Smooth muscle cell (in vitro differentiated cells): ENCODE measurements around the gene C21orf91. TPM values are rescaled to one million over a fixed set of nuclear protein-coding genes. Genes with fewer than 3 reads are reported as not detected.
A peak's percentile ranks its signal among the peaks of the same experiment; 100 is the strongest.

ENCODE experiments used
- DNase-seq: peaks from one replicate; lab custom pipeline; 2025; ENCODE audit not compliant: unreplicated experiment; lab: John Stamatoyannopoulos, UW
- H2AFZ ChIP-seq: fragments of 200-600 bp; sonication (generic); 2 replicates; pipeline ENCODE4 v1.6.0; 2016; ENCODE audit warnings: antibody characterized with exemption, low read depth, mild to moderate bottlenecking
- H3F3A ChIP-seq: fragments of 200-600 bp; sonication (generic); 2 replicates; pipeline ENCODE4 v1.6.0; 2017; ENCODE audit warnings: antibody characterized with exemption, low read depth
- H3K27ac ChIP-seq: fragments of 200-600 bp; sonication (generic); 2 replicates; pipeline ENCODE4 v1.5.1; 2016; ENCODE audit warnings: low read depth, mild to moderate bottlenecking
- H3K27me3 ChIP-seq: fragments of 200-600 bp; sonication (generic); 2 replicates; pipeline ENCODE4 v1.6.1; 2016; ENCODE audit warnings: low read depth, mild to moderate bottlenecking
- H3K36me3 ChIP-seq: fragments of 200-600 bp; sonication (generic); 2 replicates; pipeline ENCODE4 v1.5.1; 2016; ENCODE audit warnings: low read depth
- H3K4me1 ChIP-seq: fragments of 200-600 bp; sonication (generic); 2 replicates; pipeline ENCODE4 v1.5.1; 2016; ENCODE audit warnings: low read depth
- H3K4me2 ChIP-seq: fragments of 200-600 bp; sonication (generic); 2 replicates; pipeline ENCODE4 v1.6.0; 2016; ENCODE audit warnings: mild to moderate bottlenecking
- H3K4me3 ChIP-seq: fragments of 200-600 bp; sonication (generic); 2 replicates; pipeline ENCODE4 v1.5.1; 2016; ENCODE audit warnings: mild to moderate bottlenecking
- H3K79me2 ChIP-seq: fragments of 200-600 bp; sonication (generic); 2 replicates; pipeline ENCODE4 v1.6.0; 2016; ENCODE audit warnings: low read depth, mild to moderate bottlenecking
- H3K9ac ChIP-seq: fragments of 200-600 bp; sonication (generic); 2 replicates; pipeline ENCODE4 v1.6.0; 2016; ENCODE audit warnings: low read depth
- H3K9me3 ChIP-seq: fragments of 200-600 bp; sonication (generic); replicated peaks from 2 replicates; pipeline ENCODE4 v1.5.1; 2016; ENCODE audit warnings: low read depth
- H4K20me1 ChIP-seq: fragments of 200-600 bp; sonication (generic); 2 replicates; pipeline ENCODE4 v1.6.0; 2016; ENCODE audit warnings: low read depth
- polyA plus RNA-seq: library from polyadenylated mRNA; unstranded; fragments of >200 nt; fragmentation: Nextera tagmentation; extraction: Ambion mirVana; gene quantifications from 2 replicates; pipeline ENCODE4 v1.2.1, GENCODE V29; 2016
- total RNA-seq: library from RNA; depleted of rRNA; stranded (reverse); fragments of >200 nt; gene quantifications from 2 replicates; pipeline ENCODE4 v1.2.3, GENCODE V29; 2014
- TF ChIP-seq, protein P1 (sequence below): fragments of 200-600 bp; sonication (generic); IDR thresholded peaks from 2 replicates; pipeline ENCODE4 v1.5.1; 2017; ENCODE audit warnings: borderline replicate concordance, mild to moderate bottlenecking, antibody characterized with exemption; ENCODE audit not compliant: insufficient read depth, poor library complexity, severe bottlenecking

Gene C21orf91
- total and polyA plus RNA-seq, 2 experiments from 2014 or later = 4.8 to 11.5 TPM

DNA sequence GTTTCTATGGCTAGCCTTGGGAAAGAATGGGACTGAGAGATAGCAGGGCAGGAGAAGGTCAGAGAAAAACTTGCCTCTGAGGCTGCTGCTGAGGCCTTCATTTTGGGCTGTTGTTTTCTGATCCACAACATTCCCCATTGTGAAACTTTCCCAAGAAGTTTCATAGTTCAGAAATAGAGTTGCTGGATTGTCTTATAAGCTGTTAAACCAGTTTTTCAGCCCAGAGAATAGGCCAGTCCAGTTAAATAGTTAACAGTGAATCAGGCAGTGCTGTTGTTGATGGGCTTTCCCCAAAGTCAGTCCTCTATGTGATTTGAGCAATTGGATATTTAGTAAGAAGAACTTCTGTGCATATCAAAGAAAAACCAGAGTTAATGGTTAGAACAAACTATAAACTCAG is 77.0 kb downstream of the C21orf91 start:
- no peaks in the 10 kb centered on the region for H3K9me3 ChIP-seq
- DNase-seq = no peak
- no peak overlapping the region for H3K4me2 ChIP-seq
- H3K27ac ChIP-seq = peak overlapping the region; percentile 30
- no peaks in the 10 kb centered on the region for H3F3A ChIP-seq
- H3K36me3 ChIP-seq = no peaks in the 10 kb centered on the region
- no peak overlapping the region for H3K4me3 ChIP-seq
- H2AFZ ChIP-seq = no peak overlapping the region
- no peaks in the 10 kb centered on the region for H3K4me1 ChIP-seq
- no peaks in the 10 kb centered on the region for H3K79me2 ChIP-seq
- H3K9ac ChIP-seq = no peak overlapping the region
- H4K20me1 ChIP-seq = no peaks in the 10 kb centered on the region
- H3K27me3 ChIP-seq = no peaks in the 10 kb centered on the region
- TF ChIP-seq, protein P1, sequence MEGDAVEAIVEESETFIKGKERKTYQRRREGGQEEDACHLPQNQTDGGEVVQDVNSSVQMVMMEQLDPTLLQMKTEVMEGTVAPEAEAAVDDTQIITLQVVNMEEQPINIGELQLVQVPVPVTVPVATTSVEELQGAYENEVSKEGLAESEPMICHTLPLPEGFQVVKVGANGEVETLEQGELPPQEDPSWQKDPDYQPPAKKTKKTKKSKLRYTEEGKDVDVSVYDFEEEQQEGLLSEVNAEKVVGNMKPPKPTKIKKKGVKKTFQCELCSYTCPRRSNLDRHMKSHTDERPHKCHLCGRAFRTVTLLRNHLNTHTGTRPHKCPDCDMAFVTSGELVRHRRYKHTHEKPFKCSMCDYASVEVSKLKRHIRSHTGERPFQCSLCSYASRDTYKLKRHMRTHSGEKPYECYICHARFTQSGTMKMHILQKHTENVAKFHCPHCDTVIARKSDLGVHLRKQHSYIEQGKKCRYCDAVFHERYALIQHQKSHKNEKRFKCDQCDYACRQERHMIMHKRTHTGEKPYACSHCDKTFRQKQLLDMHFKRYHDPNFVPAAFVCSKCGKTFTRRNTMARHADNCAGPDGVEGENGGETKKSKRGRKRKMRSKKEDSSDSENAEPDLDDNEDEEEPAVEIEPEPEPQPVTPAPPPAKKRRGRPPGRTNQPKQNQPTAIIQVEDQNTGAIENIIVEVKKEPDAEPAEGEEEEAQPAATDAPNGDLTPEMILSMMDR = no peak

Other genes with a start within 250 kb of the C21orf91 start
- 119 and 145 TPM in 2 replicates for gene BTG3, start 206.5 kb downstream of the C21orf91 start, total RNA-seq
- 99.1 and 103 TPM in 2 replicates for gene BTG3, start 206.5 kb downstream of the C21orf91 start, polyA plus RNA-seq